Measurements from ENCODE around the gene MYBPC1. TPM values are rescaled to one million over a fixed set of nuclear protein-coding genes. Genes with fewer than 3 reads are reported as not detected.
"Not testable (repeated sequence)": the region's sequence is repeated elsewhere in the genome, so short reads cannot be mapped to it uniquely, and the experiment has no call there.

Gene MYBPC1
- total RNA-seq, 1 experiment from 2014 or later: not detected

- Histone ChIP-seq H3K4me3 (ENCODE audit: low read depth, low read length) (no peak overlapping the region), H3K36me3 (ENCODE audit: control insufficient read depth, insufficient read depth, low read length) (no peaks in the 10 kb centered on the region), H3K4me1 (no peaks in the 10 kb centered on the region), H3K27me3 (replicated peaks; ENCODE audit: control insufficient read depth, insufficient read depth, low read length) (no peaks in the 10 kb centered on the region), H3K9me3 (no peaks in the 10 kb centered on the region)
- no peak overlapping the region for H3K4me3 Mint-ChIP-seq (ENCODE audit: unreplicated experiment)
- no peaks in the 10 kb centered on the region for H3K36me3 Mint-ChIP-seq (ENCODE audit: insufficient read depth, unreplicated experiment)
- POLR2A ChIA-PET: no interaction called here
- TF ChIP-seq, protein P1, sequence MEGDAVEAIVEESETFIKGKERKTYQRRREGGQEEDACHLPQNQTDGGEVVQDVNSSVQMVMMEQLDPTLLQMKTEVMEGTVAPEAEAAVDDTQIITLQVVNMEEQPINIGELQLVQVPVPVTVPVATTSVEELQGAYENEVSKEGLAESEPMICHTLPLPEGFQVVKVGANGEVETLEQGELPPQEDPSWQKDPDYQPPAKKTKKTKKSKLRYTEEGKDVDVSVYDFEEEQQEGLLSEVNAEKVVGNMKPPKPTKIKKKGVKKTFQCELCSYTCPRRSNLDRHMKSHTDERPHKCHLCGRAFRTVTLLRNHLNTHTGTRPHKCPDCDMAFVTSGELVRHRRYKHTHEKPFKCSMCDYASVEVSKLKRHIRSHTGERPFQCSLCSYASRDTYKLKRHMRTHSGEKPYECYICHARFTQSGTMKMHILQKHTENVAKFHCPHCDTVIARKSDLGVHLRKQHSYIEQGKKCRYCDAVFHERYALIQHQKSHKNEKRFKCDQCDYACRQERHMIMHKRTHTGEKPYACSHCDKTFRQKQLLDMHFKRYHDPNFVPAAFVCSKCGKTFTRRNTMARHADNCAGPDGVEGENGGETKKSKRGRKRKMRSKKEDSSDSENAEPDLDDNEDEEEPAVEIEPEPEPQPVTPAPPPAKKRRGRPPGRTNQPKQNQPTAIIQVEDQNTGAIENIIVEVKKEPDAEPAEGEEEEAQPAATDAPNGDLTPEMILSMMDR (IDR thresholded peaks at IDR 0.05; ENCODE audit: insufficient read depth in 1 of 2, low read depth in 1 of 2, low read length in 1 of 2, severe bottlenecking in 1 of 2, unreplicated experiment in 1 of 2): no peak
- H3K27me3 Mint-ChIP-seq (ENCODE audit: insufficient read depth, unreplicated experiment): no peaks in the 10 kb centered on the region
- intact Hi-C loops (cut with micrococcal nuclease; ENCODE audit: unreplicated experiment): no loop called here
- no peak overlapping the region for H3K27ac Mint-ChIP-seq (ENCODE audit: unreplicated experiment)
- H3K4me1 Mint-ChIP-seq (ENCODE audit: low read depth, unreplicated experiment): peaks cover 8% of the 10 kb centered on the region
- no peak for DNase-seq
- BruUV-seq (replicated peaks): no TSS peak
- CTCF ChIA-PET: no interaction called here
- no peaks in the 10 kb centered on the region for H3K9me3 Mint-ChIP-seq (ENCODE audit: unreplicated experiment)
Observed at GRCh38 chr12:101675555-101675954, 80.8 kb downstream of the MYBPC1 start.

GRCh38 chr12:101676497-101676896, 81.7 kb downstream of the MYBPC1 start:
- H3K4me3 Mint-ChIP-seq (ENCODE audit: unreplicated experiment); H3K9me3 ChIP-seq; H3K27me3 ChIP-seq (replicated peaks; ENCODE audit: control insufficient read depth, insufficient read depth, low read length); H3K9me3 Mint-ChIP-seq (ENCODE audit: unreplicated experiment); intact Hi-C loops (cut with micrococcal nuclease; ENCODE audit: unreplicated experiment); H3K36me3 ChIP-seq (ENCODE audit: control insufficient read depth, insufficient read depth, low read length); H3K36me3 Mint-ChIP-seq (ENCODE audit: insufficient read depth, unreplicated experiment); BruUV-seq (replicated peaks); H3K4me3 ChIP-seq (ENCODE audit: low read depth, low read length); H3K4me1 Mint-ChIP-seq (ENCODE audit: low read depth, unreplicated experiment); H3K4me1 ChIP-seq; H3K27ac Mint-ChIP-seq (ENCODE audit: unreplicated experiment); POLR2A ChIA-PET; H3K27me3 Mint-ChIP-seq (ENCODE audit: insufficient read depth, unreplicated experiment); CTCF ChIA-PET; DNase-seq: not testable (repeated sequence)

DNA sequence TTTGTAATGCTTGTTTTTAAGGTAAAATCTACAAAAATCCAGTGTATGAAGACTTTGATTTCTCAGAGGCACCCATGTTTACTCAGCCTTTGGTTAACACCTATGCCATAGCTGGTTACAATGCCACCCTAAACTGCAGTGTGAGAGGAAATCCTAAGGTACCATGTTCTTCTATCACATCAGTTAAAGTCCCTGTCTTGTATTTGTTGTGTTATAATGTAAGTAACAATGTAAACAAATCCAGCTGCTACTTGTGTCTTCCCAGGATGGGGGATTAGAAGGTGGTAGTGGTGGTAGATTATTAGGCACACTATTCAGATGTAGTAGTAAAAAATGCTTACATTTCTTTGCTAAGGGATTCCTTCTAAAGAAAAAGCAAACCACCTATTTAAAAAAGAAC, 83.3 kb downstream of the MYBPC1 start:
- CTCF ChIA-PET: no interaction called here
- no peaks in the 10 kb centered on the region for H3K9me3 Mint-ChIP-seq (ENCODE audit: unreplicated experiment)

More for the DNA sequence above, 83.3 kb downstream of the MYBPC1 start:
- H3K4me3 Mint-ChIP-seq (ENCODE audit: unreplicated experiment): no peak overlapping the region
- TF ChIP-seq, protein P1 (IDR thresholded peaks at IDR 0.05; ENCODE audit: insufficient read depth in 1 of 2, low read depth in 1 of 2, low read length in 1 of 2, severe bottlenecking in 1 of 2, unreplicated experiment in 1 of 2): no peak
- intact Hi-C loops (cut with micrococcal nuclease; ENCODE audit: unreplicated experiment): no loop called here
- Histone ChIP-seq H3K4me1 (no peaks in the 10 kb centered on the region), H3K9me3 (no peaks in the 10 kb centered on the region), H3K27me3 (replicated peaks; ENCODE audit: control insufficient read depth, insufficient read depth, low read length) (no peaks in the 10 kb centered on the region), H3K36me3 (ENCODE audit: control insufficient read depth, insufficient read depth, low read length) (no peaks in the 10 kb centered on the region), H3K4me3 (ENCODE audit: low read depth, low read length) (no peak overlapping the region)
- no peaks in the 10 kb centered on the region for H3K27me3 Mint-ChIP-seq (ENCODE audit: insufficient read depth, unreplicated experiment)
- no peaks in the 10 kb centered on the region for H3K36me3 Mint-ChIP-seq (ENCODE audit: insufficient read depth, unreplicated experiment)
- no TSS peak for BruUV-seq (replicated peaks)
- DNase-seq: no peak
- H3K4me1 Mint-ChIP-seq (ENCODE audit: low read depth, unreplicated experiment): no peaks in the 10 kb centered on the region
- H3K27ac Mint-ChIP-seq (ENCODE audit: unreplicated experiment): no peak overlapping the region
- POLR2A ChIA-PET: no interaction called here

All from Caco-2 (cell line).